Gastrocnemius medialis (tissue), 4 donors: ENCODE measurements around the gene UQCC5. TPM values are rescaled to one million over a fixed set of nuclear protein-coding genes. Genes with fewer than 3 reads are reported as not detected.

Experiments used
- ATAC-seq, 2 donors: fragments of 150-250 bp; one replicate each; pipeline ENCODE4 v1.9.1; 2016
- DNase-seq, 2 donors: peaks; one replicate each; pipeline ENCODE4 v3.0.0-alpha.2; 2019
- H3K27ac ChIP-seq, 4 donors: fragments of 200-600 bp; sonication (generic); 1 replicate in 1 of 4; 2 replicates in 3 of 4; pipeline ENCODE4 v1.5.1; 2016 to 2018; ENCODE audit warnings: mild to moderate bottlenecking in 2 of 4, moderate library complexity in 1 of 4
- H3K27me3 ChIP-seq, 3 donors: fragments of 200-600 bp; sonication (generic) in 2 of 3; 1 replicate in 1 of 3; 2 replicates in 2 of 3; pipeline versions ENCODE4 v1.5.1 to v1.6.0; 2016 to 2019; ENCODE audit warnings: mild to moderate bottlenecking in 1 of 3, moderate library complexity in 1 of 3
- H3K36me3 ChIP-seq, 2 donors: fragments of 200-600 bp; sonication (generic) in 1 of 2; one replicate each; pipeline ENCODE4 v1.5.1; 2017 to 2018
- H3K4me1 ChIP-seq, 2 donors: fragments of 200-600 bp; sonication (generic) in 1 of 2; one replicate each; pipeline ENCODE4 v1.5.1; 2016 to 2017; ENCODE audit warnings: mild to moderate bottlenecking in 2 of 2
- H3K4me3 ChIP-seq, 4 donors: fragments of 200-600 bp; sonication (generic) in 3 of 4; 1 replicate in 1 of 4; 2 replicates in 3 of 4; pipeline ENCODE4 v1.5.1; 2016 to 2019; ENCODE audit warnings: mild to moderate bottlenecking in 2 of 4
- H3K9me3 ChIP-seq, 3 donors: fragments of 200-600 bp; sonication (generic) in 2 of 3; 1 replicate in 1 of 3; 2 replicates in 2 of 3; pipeline ENCODE4 v1.5.1; 2016 to 2019
- POLR2A ChIP-seq, 2 donors: fragments of 450-650 bp; IDR thresholded peaks; one replicate each; pipeline ENCODE4 v1.6.1; 2017; ENCODE audit warnings: antibody characterized with exemption in 2 of 2, mild to moderate bottlenecking in 2 of 2, moderate library complexity in 2 of 2
- in situ Hi-C, 4 donors: fragments of 200-750 bp; cut with MboI; loops; one replicate each; pipeline versions ENCODE4 v1.15.0 to v1.8.0; 2017; ENCODE audit warnings: low sequenced_read_pairs in 4 of 4
- intact Hi-C: fragments of 100-400 bp; cut with DNase I; formaldehyde crosslinking; loops from one replicate; pipeline ENCODE4 v1.15.1; 2023; ENCODE audit warnings: low total_unique reads
- total RNA-seq, 4 donors: library from RNA; depleted of rRNA; stranded (reverse); fragments of >200 nt; gene quantifications; one replicate each; pipeline versions ENCODE4 v1.1.0 to v1.2.3, GENCODE V29; 2016
- TF ChIP-seq, protein P1 (sequence below), 5 experiments: fragments of 450-650 bp in 3 of 5; fragments of 200-600 bp in 2 of 5; sonication (generic) in 2 of 5; IDR thresholded peaks in 4 of 5; conservative IDR thresholded peaks in 1 of 5; 1 replicate in 4 of 5; 2 replicates in 1 of 5; pipeline ENCODE4 v1.5.1; 2016 to 2019; ENCODE audit warnings: antibody characterized with exemption in 5 of 5, mild to moderate bottlenecking in 3 of 5, moderate library complexity in 3 of 5

UQCC5 gene
- total RNA-seq, 4 donors from 2014 or later: 0.31 to 26.1 (median 0.87) TPM

DNA sequence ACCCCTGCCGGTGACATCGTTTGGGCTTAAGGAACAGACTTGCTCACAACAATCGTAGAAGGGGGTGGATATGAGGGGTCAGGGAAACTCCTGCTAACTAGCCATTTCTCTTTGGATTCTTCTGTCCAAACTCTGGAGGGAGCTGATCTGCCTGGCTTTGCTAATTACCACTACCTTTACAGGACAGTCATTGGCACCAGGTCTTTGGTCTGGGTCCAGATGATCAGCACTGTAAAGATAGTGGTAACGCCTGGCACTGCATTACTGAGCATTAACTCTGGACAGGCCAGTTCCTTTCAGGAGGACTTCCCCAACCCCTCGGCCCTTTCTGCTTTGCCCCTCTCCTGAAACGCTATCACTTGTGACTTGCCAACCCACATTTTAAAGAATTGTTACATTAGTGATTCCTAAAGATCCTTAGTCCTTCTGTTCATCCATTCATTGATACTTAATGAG lies 788 bp downstream of the UQCC5 start:
- Histone ChIP-seq H3K4me3 (peak overlapping the region; percentile 63 to 91 (median 77)), H3K4me1 (peaks cover 51 to 52% of the 10 kb centered on the region in 2 donors), H3K27ac (peak overlapping the region; percentile 88 to 99 (median 94)), H3K36me3 (peaks cover 0 to 18% of the 10 kb centered on the region in 2 donors), H3K9me3 (no peaks in the 10 kb centered on the region), H3K27me3 (no peaks in the 10 kb centered on the region)
- DNase-seq (no peak), ATAC-seq (peak; percentile 6 to 18)
- TF ChIP-seq, protein P1, sequence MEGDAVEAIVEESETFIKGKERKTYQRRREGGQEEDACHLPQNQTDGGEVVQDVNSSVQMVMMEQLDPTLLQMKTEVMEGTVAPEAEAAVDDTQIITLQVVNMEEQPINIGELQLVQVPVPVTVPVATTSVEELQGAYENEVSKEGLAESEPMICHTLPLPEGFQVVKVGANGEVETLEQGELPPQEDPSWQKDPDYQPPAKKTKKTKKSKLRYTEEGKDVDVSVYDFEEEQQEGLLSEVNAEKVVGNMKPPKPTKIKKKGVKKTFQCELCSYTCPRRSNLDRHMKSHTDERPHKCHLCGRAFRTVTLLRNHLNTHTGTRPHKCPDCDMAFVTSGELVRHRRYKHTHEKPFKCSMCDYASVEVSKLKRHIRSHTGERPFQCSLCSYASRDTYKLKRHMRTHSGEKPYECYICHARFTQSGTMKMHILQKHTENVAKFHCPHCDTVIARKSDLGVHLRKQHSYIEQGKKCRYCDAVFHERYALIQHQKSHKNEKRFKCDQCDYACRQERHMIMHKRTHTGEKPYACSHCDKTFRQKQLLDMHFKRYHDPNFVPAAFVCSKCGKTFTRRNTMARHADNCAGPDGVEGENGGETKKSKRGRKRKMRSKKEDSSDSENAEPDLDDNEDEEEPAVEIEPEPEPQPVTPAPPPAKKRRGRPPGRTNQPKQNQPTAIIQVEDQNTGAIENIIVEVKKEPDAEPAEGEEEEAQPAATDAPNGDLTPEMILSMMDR (IDR thresholded peaks at IDR 0.05 in 4 of 5, conservative IDR thresholded peaks at IDR 0.05 in 1 of 5): peak in 1 of 5 experiments; percentile 25
- TF ChIP-seq POLR2A (IDR thresholded peaks at IDR 0.05): no peak
- in situ Hi-C loops: no loop called here
- intact Hi-C loops: loop anchor here (2.0 to 5.0 kb wide), 5 partner anchors 44 to 295 kb away; partner anchors contain the start of genes ITIH4, PBRM1 and TNNC1

DNA sequence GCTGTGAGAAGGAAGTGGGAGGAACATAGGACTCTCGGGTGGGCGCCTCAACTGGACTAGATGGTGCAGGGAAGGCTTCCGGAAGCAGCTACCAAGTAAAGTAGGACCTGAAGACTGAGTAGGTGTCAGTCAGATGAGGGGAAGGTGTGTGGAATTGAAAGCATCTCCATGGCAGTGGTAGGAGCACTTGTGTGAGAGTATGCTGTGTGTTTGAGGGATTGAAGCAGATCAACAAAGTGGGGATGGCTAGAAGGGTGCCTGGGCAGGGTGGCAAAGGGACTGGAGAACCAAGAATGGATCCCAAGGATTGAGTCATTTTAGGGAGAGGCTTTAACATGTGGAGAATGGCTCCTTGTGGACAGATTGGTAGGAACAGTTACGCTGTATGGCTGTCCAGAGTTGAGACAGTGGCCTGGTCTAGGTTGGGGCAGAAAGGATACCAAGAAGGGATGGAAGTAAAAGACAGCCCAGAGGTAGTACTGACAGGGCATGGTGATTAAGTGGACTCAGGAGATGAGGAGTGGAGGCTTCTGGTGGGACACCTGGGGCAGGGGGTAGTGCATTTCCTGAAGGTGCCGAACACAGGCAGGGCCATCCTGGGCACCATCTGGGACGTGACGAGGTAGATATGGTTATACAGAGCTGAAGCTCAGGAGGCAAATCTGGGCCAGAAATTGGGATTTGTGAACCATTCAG lies 1.5 kb downstream of the UQCC5 start:
- H3K4me3 ChIP-seq: peak overlapping the region; percentile 63 to 91 (median 77)
- H3K9me3 ChIP-seq: no peaks in the 10 kb centered on the region
- H3K27ac ChIP-seq: peak overlapping the region; percentile 88 to 99 (median 94)
- peaks cover 46 to 48% of the 10 kb centered on the region in 2 donors for H3K4me1 ChIP-seq
- peaks cover 0 to 18% of the 10 kb centered on the region in 2 donors for H3K36me3 ChIP-seq
- DNase-seq (no peak), ATAC-seq (no peak)
- no peak for TF ChIP-seq POLR2A (IDR thresholded peaks at IDR 0.05)
- TF ChIP-seq, protein P1 (IDR thresholded peaks at IDR 0.05 in 4 of 5, conservative IDR thresholded peaks at IDR 0.05 in 1 of 5): no peak
- intact Hi-C loops: loop anchor here (2.0 to 5.0 kb wide), 5 partner anchors 45 to 294 kb away; partner anchors contain the start of genes ITIH4, PBRM1 and TNNC1
- no peaks in the 10 kb centered on the region for H3K27me3 ChIP-seq
- in situ Hi-C loops: no loop called here

DNA sequence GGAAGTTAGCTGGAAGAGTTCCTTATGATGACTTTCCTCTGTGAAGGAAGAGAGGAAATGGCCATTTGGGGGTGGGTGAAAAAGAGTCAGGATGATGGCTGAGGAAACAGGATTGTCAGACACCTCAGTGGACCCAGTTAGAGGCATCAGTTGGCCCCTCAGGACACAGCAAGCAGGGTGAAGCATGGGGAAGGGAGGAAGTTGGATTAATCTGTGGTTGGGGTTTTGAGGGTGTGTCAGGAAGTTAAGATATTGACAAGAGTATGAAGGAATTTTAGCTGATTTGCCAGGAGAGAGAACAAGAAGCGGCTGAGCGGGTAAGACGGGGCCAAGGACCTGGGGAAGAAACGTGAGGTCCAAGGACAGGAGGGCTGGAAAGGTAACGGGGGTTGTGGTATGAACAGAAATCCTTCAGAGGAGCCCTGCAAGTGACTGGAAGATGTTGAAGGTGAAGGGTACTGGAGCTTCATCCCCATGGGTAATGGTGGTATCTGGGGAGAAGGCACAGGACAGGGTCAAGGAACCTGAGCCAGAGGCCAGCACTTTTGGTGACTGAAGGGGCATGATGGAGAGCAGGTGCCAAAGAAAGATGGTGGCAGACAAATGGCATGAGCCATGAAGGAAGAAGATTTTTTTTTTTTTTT lies 2.7 kb downstream of the UQCC5 start:
- peaks cover 44 to 52% of the 10 kb centered on the region in 2 donors for H3K4me1 ChIP-seq
- no peak for TF ChIP-seq POLR2A (IDR thresholded peaks at IDR 0.05)
- TF ChIP-seq, protein P1 (IDR thresholded peaks at IDR 0.05 in 4 of 5, conservative IDR thresholded peaks at IDR 0.05 in 1 of 5): no peak
- H3K27ac ChIP-seq: peak overlapping the region; percentile 88 to 99 (median 94)
- in situ Hi-C loops (no loop called here), intact Hi-C loops (loop anchor here (5.0 kb wide), 2 partner anchors 87 to 293 kb away; partner anchors contain the start of genes ITIH4 and TNNC1)
- DNase-seq (no peak), ATAC-seq (no peak)
- H3K9me3 ChIP-seq: no peaks in the 10 kb centered on the region
- H3K36me3 ChIP-seq: peaks cover 0 to 18% of the 10 kb centered on the region in 2 donors
- H3K27me3 ChIP-seq: no peaks in the 10 kb centered on the region
- no peak overlapping the region for H3K4me3 ChIP-seq

DNA sequence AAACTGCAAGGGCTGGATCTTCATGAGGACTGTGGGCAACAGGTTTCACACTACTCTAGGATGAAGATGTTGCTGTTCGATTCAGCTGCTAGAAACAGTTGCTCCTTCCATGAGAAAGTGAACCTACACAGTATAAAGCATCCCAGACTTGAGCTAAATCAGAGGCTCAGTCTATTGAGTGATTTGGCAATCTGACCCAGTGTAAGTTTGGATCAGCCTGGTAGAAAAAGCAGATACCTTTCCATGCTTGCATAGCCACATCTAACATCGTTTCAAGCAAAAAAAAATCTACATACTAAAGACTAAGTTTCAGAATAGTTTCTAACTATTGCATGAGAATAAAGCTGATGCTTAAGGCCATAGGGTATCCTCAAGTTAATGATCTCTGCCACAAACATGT lies 4.6 kb downstream of the UQCC5 start:
- in situ Hi-C loops: loop anchor here in 1 of 4 donors (10.0 kb wide), 1 partner anchor 76 kb away; no protein-coding TSS in a partner anchor
- H3K4me1 ChIP-seq: peaks cover 39 to 60% of the 10 kb centered on the region in 2 donors
- peaks cover 0 to 23% of the 10 kb centered on the region in 2 donors for H3K36me3 ChIP-seq

More for the DNA sequence above, 4.6 kb downstream of the UQCC5 start:
- DNase-seq (no peak), ATAC-seq (no peak)
- Histone ChIP-seq H3K27ac (peak overlapping the region in 1 of 4 donors; percentile 16), H3K4me3 (no peak overlapping the region), H3K27me3 (no peaks in the 10 kb centered on the region), H3K9me3 (no peaks in the 10 kb centered on the region)
- TF ChIP-seq, protein P1 (IDR thresholded peaks at IDR 0.05 in 4 of 5, conservative IDR thresholded peaks at IDR 0.05 in 1 of 5): no peak
- TF ChIP-seq POLR2A (IDR thresholded peaks at IDR 0.05): no peak
- intact Hi-C loops: no loop called here
